SH-SY5Y (cell line): Measurements from ENCODE around the gene ENHO.

Experiments used
- GATA2 ChIP-seq: IDR thresholded peaks from 2 replicates; pipeline ENCODE4 v1.6.1; 2011; ENCODE audit warnings: mild to moderate bottlenecking, low read depth, low read length
- GATA3 ChIP-seq: IDR thresholded peaks from 2 replicates; pipeline ENCODE4 v1.6.1; 2011; ENCODE audit warnings: low read depth, mild to moderate bottlenecking, low read length, moderate library complexity

GRCh38 chr9:34496149-34496712, 26.6 kb downstream of the ENHO start:
- TF ChIP-seq GATA3: no peak
- TF ChIP-seq GATA2: no peak
